Caco-2 (cell line): ENCODE measurements around the gene KCNK16. TPM values are rescaled to one million over a fixed set of nuclear protein-coding genes. Genes with fewer than 3 reads are reported as not detected.

ENCODE experiments used
- BruUV-seq: library from RNA; stranded (reverse); fragments of 400-500 nt; replicated peaks from 2 replicates; lab custom pipeline; 2021; lab: Mats Ljungman, UMichigan
- CTCF ChIA-PET: fragments of 300-600 bp; sonication (Branson Sonifier 250); formaldehyde crosslinking; loops from one replicate; lab custom pipeline; 2022; ENCODE audit warnings: antibody characterized with exemption; lab: Charles Lee
- POLR2A ChIA-PET: fragments of 300-600 bp; sonication (Branson Sonifier 250); formaldehyde crosslinking; loops from one replicate; lab custom pipeline; 2022; ENCODE audit warnings: antibody characterized with exemption; lab: Charles Lee
- DNase-seq, 2 experiments: peaks; one replicate each; pipeline versions ENCODE4 v3.0.0 to v3.0.0-alpha.2; 2020 to 2022
- H3K27me3 ChIP-seq: replicated peaks from 2 replicates; pipeline ENCODE4 v1.6.0; 2011; ENCODE audit warnings: low read length; ENCODE audit not compliant: control insufficient read depth, insufficient read depth
- H3K36me3 ChIP-seq: 2 replicates; pipeline ENCODE4 v1.5.1; 2011; ENCODE audit warnings: low read length; ENCODE audit not compliant: control insufficient read depth, insufficient read depth
- H3K4me1 ChIP-seq: fragments of 250-450 bp; sonication (Bioruptor Pico); 2 replicates; pipeline ENCODE4 v1.5.1; 2020; ENCODE audit warnings: mild to moderate bottlenecking
- H3K4me3 ChIP-seq: 2 replicates; pipeline ENCODE4 v1.5.1; 2011; ENCODE audit warnings: low read depth, mild to moderate bottlenecking, control low read depth, low read length
- H3K9me3 ChIP-seq: fragments of 250-450 bp; sonication (Bioruptor Pico); 2 replicates; pipeline ENCODE4 v1.5.1; 2020; ENCODE audit warnings: mild to moderate bottlenecking, moderate library complexity
- H3K27ac Mint-ChIP-seq: one replicate; pipeline ENCODE4 v1.8.0; 2022; ENCODE audit warnings: mixed read lengths; ENCODE audit not compliant: unreplicated experiment
- H3K27me3 Mint-ChIP-seq: one replicate; pipeline ENCODE4 v1.8.0; 2022; ENCODE audit warnings: mixed read lengths; ENCODE audit not compliant: insufficient read depth, unreplicated experiment
- H3K36me3 Mint-ChIP-seq: one replicate; pipeline ENCODE4 v1.8.0; 2022; ENCODE audit warnings: mild to moderate bottlenecking, mixed read lengths; ENCODE audit not compliant: insufficient read depth, unreplicated experiment
- H3K4me1 Mint-ChIP-seq: one replicate; pipeline ENCODE4 v1.8.0; 2022; ENCODE audit warnings: low read depth, mixed read lengths; ENCODE audit not compliant: unreplicated experiment
- H3K4me3 Mint-ChIP-seq: one replicate; pipeline ENCODE4 v1.8.0; 2022; ENCODE audit warnings: mild to moderate bottlenecking, moderate library complexity, mixed read lengths; ENCODE audit not compliant: unreplicated experiment
- H3K9me3 Mint-ChIP-seq: one replicate; pipeline ENCODE4 v1.8.0; 2022; ENCODE audit warnings: mixed read lengths; ENCODE audit not compliant: unreplicated experiment
- CTCF ChIP-seq, 2 experiments: fragments of 200-600 bp in 1 of 2; IDR thresholded peaks; 1 replicate in 1 of 2; 2 replicates in 1 of 2; pipeline versions ENCODE4 v1.5.1 to v1.8.0; 2011 to 2022; ENCODE audit warnings: antibody characterized with exemption in 1 of 2, control low read depth in 1 of 2, inconsistent platforms in 1 of 2, low read depth in 1 of 2, low read length in 1 of 2, mild to moderate bottlenecking in 1 of 2, moderate library complexity in 1 of 2; ENCODE audit not compliant: insufficient read depth in 1 of 2, severe bottlenecking in 1 of 2, unreplicated experiment in 1 of 2
- intact Hi-C: fragments of 100-400 bp; cut with micrococcal nuclease; formaldehyde crosslinking; loops from one replicate; pipeline ENCODE4 v1.10.0; 2022; ENCODE audit not compliant: unreplicated experiment
- total RNA-seq: library from RNA; stranded (reverse); gene quantifications from 2 replicates; pipeline ENCODE4 v1.2.3, GENCODE V29; 2022

Gene KCNK16
- total RNA-seq, 1 experiment from 2014 or later, result not detected

DNA sequence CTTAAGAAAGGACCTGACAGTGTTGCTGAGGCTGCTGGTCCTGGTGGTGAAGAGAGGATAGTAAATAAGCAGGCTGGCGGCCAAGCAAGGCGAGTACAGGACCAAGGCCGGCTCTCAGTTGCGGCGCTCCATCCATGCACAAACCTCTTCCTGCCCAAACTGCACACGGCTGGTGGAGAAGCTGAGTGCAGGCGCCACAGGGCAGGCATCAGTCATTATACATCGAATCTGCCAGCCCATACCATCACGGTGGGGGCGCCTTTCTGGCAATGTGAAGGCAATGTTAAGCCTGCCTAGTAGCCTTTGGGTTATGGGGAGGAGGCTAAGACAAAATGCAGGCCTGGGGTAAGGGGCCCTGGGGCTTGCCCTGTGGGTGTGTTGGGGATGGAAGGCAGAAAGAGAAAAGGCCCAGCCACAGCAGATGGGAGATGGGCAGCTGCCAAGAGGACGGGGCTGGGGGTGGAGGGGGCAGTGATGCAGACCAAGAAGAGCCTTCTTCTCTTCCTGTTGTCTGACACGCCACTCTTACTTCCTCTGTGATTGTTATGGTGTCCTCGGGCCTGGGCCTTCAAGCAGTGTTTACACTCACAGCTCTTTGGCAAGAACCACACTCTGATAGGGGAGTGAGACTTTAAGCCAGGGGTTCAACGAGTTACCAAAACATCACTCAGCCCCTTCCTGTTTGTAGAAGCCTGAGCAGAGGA lies 20.3 kb upstream of the KCNK16 start:
- CTCF ChIA-PET, result no interaction called here
- peaks cover 9% of the 10 kb centered on the region for H3K27me3 Mint-ChIP-seq
- intact Hi-C loops, result no loop called here
- H3K4me1 Mint-ChIP-seq, result no peaks in the 10 kb centered on the region
- no peak overlapping the region for H3K27ac Mint-ChIP-seq
- no TSS peak for BruUV-seq
- H3K36me3 ChIP-seq, result no peaks in the 10 kb centered on the region
- no peak for TF ChIP-seq CTCF (IDR thresholded peaks at IDR 0.05; ENCODE audit: insufficient read depth in 1 of 2, low read depth in 1 of 2, low read length in 1 of 2, severe bottlenecking in 1 of 2, unreplicated experiment in 1 of 2)
- POLR2A ChIA-PET, result no interaction called here
- no peaks in the 10 kb centered on the region; the same call in 1 of the 2 replicates for H3K27me3 ChIP-seq
- no peaks in the 10 kb centered on the region for H3K9me3 Mint-ChIP-seq
- no peaks in the 10 kb centered on the region for H3K36me3 Mint-ChIP-seq
- H3K4me3 ChIP-seq, result no peak overlapping the region
- H3K9me3 ChIP-seq, result no peaks in the 10 kb centered on the region
- no peak for DNase-seq
- H3K4me1 ChIP-seq, result no peaks in the 10 kb centered on the region
- no peak overlapping the region for H3K4me3 Mint-ChIP-seq

- no TSS peak for BruUV-seq
- Mint-ChIP-seq H3K4me1 (no peaks in the 10 kb centered on the region), H3K27me3 (peaks cover 12% of the 10 kb centered on the region), H3K4me3 (no peak overlapping the region), H3K36me3 (no peaks in the 10 kb centered on the region), H3K27ac (no peak overlapping the region), H3K9me3 (no peaks in the 10 kb centered on the region)
- Histone ChIP-seq H3K9me3 (no peaks in the 10 kb centered on the region), H3K4me3 (no peak overlapping the region), H3K4me1 (no peaks in the 10 kb centered on the region), H3K27me3 (no peaks in the 10 kb centered on the region; the same call in 1 of the 2 replicates), H3K36me3 (no peaks in the 10 kb centered on the region)
- DNase-seq, result no peak
- no peak for TF ChIP-seq CTCF (IDR thresholded peaks at IDR 0.05; ENCODE audit: insufficient read depth in 1 of 2, low read depth in 1 of 2, low read length in 1 of 2, severe bottlenecking in 1 of 2, unreplicated experiment in 1 of 2)
- intact Hi-C loops, result no loop called here
- POLR2A ChIA-PET, result no interaction called here
- CTCF ChIA-PET, result no interaction called here
These were observed 19.4 kb upstream of the KCNK16 start for GRCh38 chr6:39341937-39342336.

DNA sequence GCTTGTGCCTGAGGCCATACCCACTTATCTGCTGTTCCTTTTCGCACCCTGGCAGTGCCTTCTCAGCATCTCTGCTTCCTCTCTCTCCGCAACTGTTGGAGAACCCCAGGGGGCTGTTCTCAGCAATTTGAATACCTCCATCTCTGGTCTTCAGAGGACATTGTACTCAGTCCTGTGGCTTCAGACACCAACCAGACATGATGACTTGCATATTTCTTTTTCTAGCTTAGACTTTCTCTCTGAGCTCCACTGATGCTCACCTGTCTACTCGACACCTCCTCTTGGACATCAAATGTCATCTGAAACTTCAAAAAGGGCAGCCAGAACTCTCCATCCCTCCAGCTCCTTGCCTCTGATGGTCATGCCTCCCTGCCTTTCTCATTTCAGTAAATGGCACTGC lies 18.9 kb upstream of the KCNK16 start:
- no peaks in the 10 kb centered on the region for H3K9me3 Mint-ChIP-seq
- H3K36me3 Mint-ChIP-seq, result no peaks in the 10 kb centered on the region
- H3K27me3 Mint-ChIP-seq, result peaks cover 18% of the 10 kb centered on the region
- no peaks in the 10 kb centered on the region for H3K9me3 ChIP-seq
- H3K27ac Mint-ChIP-seq, result no peak overlapping the region
- H3K4me3 Mint-ChIP-seq, result no peak overlapping the region
- no peaks in the 10 kb centered on the region for H3K36me3 ChIP-seq
- H3K27me3 ChIP-seq, result no peaks in the 10 kb centered on the region; the same call in 1 of the 2 replicates
- H3K4me1 Mint-ChIP-seq, result no peaks in the 10 kb centered on the region
- no peaks in the 10 kb centered on the region for H3K4me1 ChIP-seq
- ChIA-PET POLR2A (no interaction called here), CTCF (no interaction called here)
- no peak overlapping the region for H3K4me3 ChIP-seq
- no peak for TF ChIP-seq CTCF (IDR thresholded peaks at IDR 0.05; ENCODE audit: insufficient read depth in 1 of 2, low read depth in 1 of 2, low read length in 1 of 2, severe bottlenecking in 1 of 2, unreplicated experiment in 1 of 2)
- BruUV-seq, result no TSS peak
- intact Hi-C loops, result no loop called here
- no peak for DNase-seq
